SK-N-SH (cell line): Measurements from ENCODE around the gene F2R. TPM values are rescaled to one million over a fixed set of nuclear protein-coding genes. Genes with fewer than 3 reads are reported as not detected.

Experiments
- CTCF ChIA-PET: fragments of 300-600, 350-600 bp; formaldehyde crosslinking; extraction: SDS; loops from one replicate; lab custom pipeline; 2021; lab: Yijun Ruan, JAX
- POLR2A ChIA-PET: fragments of 350-600 bp; sonication (Branson Sonifier 250); formaldehyde crosslinking; extraction: SDS; loops from one replicate; lab custom pipeline; 2020; ENCODE audit warnings: antibody characterized with exemption, inconsistent platforms; lab: Yijun Ruan, JAX
- DNase-seq: peaks from one replicate; pipeline ENCODE4 v3.0.0; 2012
- H2AFZ ChIP-seq: fragments of 200-600 bp; sonication (generic); 2 replicates; pipeline ENCODE4 v1.8.1; 2016; ENCODE audit warnings: antibody characterized with exemption, mild to moderate bottlenecking, low read depth
- H3F3A ChIP-seq: fragments of 200-600 bp; sonication (generic); replicated peaks from 2 replicates; pipeline ENCODE3; 2016; ENCODE audit warnings: antibody characterized with exemption, mild to moderate bottlenecking; ENCODE audit not compliant: insufficient read depth
- H3K27ac ChIP-seq, 2 experiments: fragments of 200-500 bp in 1 of 2; fragments of 200-600 bp in 1 of 2; sonication (Bioruptor generic) in 1 of 2; sonication (generic), shearing (Covaris generic) in 1 of 2; 2 replicates each; pipeline versions ENCODE4 v1.5.1 to v1.6.1; 2014 to 2016; ENCODE audit warnings: low read depth in 2 of 2, inconsistent platforms in 1 of 2, low read length in 1 of 2, mild to moderate bottlenecking in 1 of 2, mixed read lengths in 1 of 2
- H3K27me3 ChIP-seq: fragments of 200-600 bp; sonication (generic), shearing (Covaris generic); 2 replicates; pipeline ENCODE4 v1.6.1; 2016; ENCODE audit warnings: mixed run types; ENCODE audit not compliant: insufficient read depth
- H3K36me3 ChIP-seq, 2 experiments: fragments of 200-500 bp in 1 of 2; fragments of 200-600 bp in 1 of 2; sonication (Bioruptor generic) in 1 of 2; sonication (generic) in 1 of 2; replicated peaks in 1 of 2; 2 replicates each; pipeline versions ENCODE3 to v1.5.1; 2014 to 2016; ENCODE audit warnings: low read length in 1 of 2, mild to moderate bottlenecking in 1 of 2; ENCODE audit not compliant: insufficient read depth in 2 of 2, control insufficient read depth in 1 of 2
- H3K4me1 ChIP-seq, 2 experiments: fragments of 200-500 bp in 1 of 2; fragments of 200-600 bp in 1 of 2; sonication (Bioruptor generic) in 1 of 2; sonication (generic), shearing (Covaris generic) in 1 of 2; 2 replicates each; pipeline versions ENCODE4 v1.5.1 to v1.6.1; 2014 to 2016; ENCODE audit warnings: low read depth in 1 of 2, low read length in 1 of 2, mixed run types in 1 of 2; ENCODE audit not compliant: insufficient read depth in 2 of 2, control insufficient read depth in 1 of 2
- H3K4me2 ChIP-seq: fragments of 200-600 bp; sonication (generic), shearing (Covaris generic); 2 replicates; pipeline ENCODE4 v1.6.1; 2017; ENCODE audit warnings: mixed run types
- H3K4me3 ChIP-seq, 2 experiments: fragments of 200-500 bp in 1 of 2; fragments of 200-600 bp in 1 of 2; sonication (Bioruptor generic) in 1 of 2; sonication (generic), shearing (Covaris generic) in 1 of 2; 2 replicates each; pipeline versions ENCODE4 v1.5.1 to v1.8.1; 2014 to 2016; ENCODE audit warnings: low read depth in 2 of 2, inconsistent platforms in 1 of 2, low read length in 1 of 2, mild to moderate bottlenecking in 1 of 2, mixed read lengths in 1 of 2, moderate library complexity in 1 of 2
- H3K79me2 ChIP-seq: fragments of 200-600 bp; sonication (generic); 2 replicates; pipeline ENCODE4 v1.8.1; 2017; ENCODE audit warnings: mild to moderate bottlenecking; ENCODE audit not compliant: insufficient read depth
- H3K9ac ChIP-seq: fragments of 200-600 bp; sonication (generic); 2 replicates; pipeline ENCODE4 v1.6.1; 2017; ENCODE audit warnings: mixed run types
- H3K9me2 ChIP-seq: fragments of 200-600 bp; sonication (generic); 2 replicates; pipeline ENCODE4 v1.6.1; 2017; ENCODE audit warnings: mixed run types
- H3K9me3 ChIP-seq: fragments of 200-600 bp; sonication (generic); 2 replicates; pipeline ENCODE4 v1.6.1; 2017; ENCODE audit warnings: mixed run types, mild to moderate bottlenecking, moderate library complexity
- H4K20me1 ChIP-seq: fragments of 200-600 bp; sonication (generic); 2 replicates; pipeline ENCODE4 v1.6.1; 2017; ENCODE audit warnings: mild to moderate bottlenecking, mixed run types; ENCODE audit not compliant: insufficient read depth
- ELF1 ChIP-seq: IDR thresholded peaks from 2 replicates; pipeline ENCODE4 v1.4.0; 2012
- EP300 ChIP-seq, 2 experiments: IDR thresholded peaks; 2 replicates each; pipeline versions ENCODE4 v1.4.0 to v1.6.1; 2012; ENCODE audit warnings: borderline replicate concordance in 1 of 2, low read depth in 1 of 2, low read length in 1 of 2
- FOSL2 ChIP-seq: IDR thresholded peaks from 2 replicates; pipeline ENCODE4 v1.4.0; 2012; ENCODE audit warnings: low read depth, mild to moderate bottlenecking, moderate library complexity, borderline replicate concordance
- FOXM1 ChIP-seq: IDR thresholded peaks from 2 replicates; pipeline ENCODE4 v1.4.0; 2012; ENCODE audit warnings: low read depth, mild to moderate bottlenecking
- GATA2 ChIP-seq: sonication (generic); formaldehyde crosslinking; IDR thresholded peaks from 2 replicates; pipeline ENCODE4 v1.5.0; 2020; ENCODE audit warnings: mild to moderate bottlenecking, missing genetic modification reagents
- JUND ChIP-seq: IDR thresholded peaks from 2 replicates; pipeline ENCODE4 v1.4.0; 2012
- MEF2A ChIP-seq: IDR thresholded peaks from 2 replicates; pipeline ENCODE4 v1.4.0; 2012; ENCODE audit warnings: low read depth, borderline replicate concordance
- NFIC ChIP-seq: IDR thresholded peaks from 2 replicates; pipeline ENCODE4 v1.4.0; 2012; ENCODE audit warnings: borderline replicate concordance
- NRF1 ChIP-seq: IDR thresholded peaks from 2 replicates; pipeline ENCODE4 v1.6.1; 2012; ENCODE audit warnings: low read depth, mild to moderate bottlenecking, low read length
- PBX3 ChIP-seq: IDR thresholded peaks from 2 replicates; pipeline ENCODE4; 2012
- POLR2AphosphoS5 ChIP-seq: IDR thresholded peaks from 2 replicates; pipeline ENCODE4 v1.6.1; 2012; ENCODE audit warnings: low read depth, low read length
- RXRA ChIP-seq: IDR thresholded peaks from 2 replicates; pipeline ENCODE4 v1.4.0; 2012; ENCODE audit warnings: low read depth, mild to moderate bottlenecking, borderline replicate concordance
- TCF12 ChIP-seq: IDR thresholded peaks from 2 replicates; pipeline ENCODE4 v1.4.0; 2012
- TEAD4 ChIP-seq: IDR thresholded peaks from 2 replicates; pipeline ENCODE4 v1.4.0; 2012; ENCODE audit warnings: mild to moderate bottlenecking, borderline replicate concordance; ENCODE audit not compliant: insufficient read depth
- USF1 ChIP-seq: IDR thresholded peaks from 2 replicates; pipeline ENCODE4 v1.4.0; 2012; ENCODE audit warnings: low read depth, borderline replicate concordance
- ZBTB33 ChIP-seq: IDR thresholded peaks from 2 replicates; pipeline ENCODE4 v1.4.0; 2012; ENCODE audit warnings: low read depth, borderline replicate concordance
- WGBS: methylation state at CpG from one replicate; pipeline ENCODE4 v1.1.6; 2017; ENCODE audit warnings: low lambda C conversion rate; 5-methylcytosine and 5-hydroxymethylcytosine counted together
- polyA plus RNA-seq, 3 experiments: library from polyadenylated mRNA; depleted of rRNA; stranded (reverse); fragments of >200 nt; gene quantifications; 2 replicates each; pipeline ENCODE4 v1.2.3, GENCODE V29; 2012
- TF ChIP-seq, protein P1 (sequence below): fragments of 150-350 bp; IDR thresholded peaks from 2 replicates; pipeline ENCODE4 v1.6.1; 2017; ENCODE audit warnings: antibody characterized with exemption, low read length, low read depth, borderline replicate concordance
- TF ChIP-seq, protein P2 (sequence below): fragments of 150-350 bp; IDR thresholded peaks from 2 replicates; pipeline ENCODE4 v1.6.1; 2016; ENCODE audit warnings: mild to moderate bottlenecking, low read depth, low read length

The F2R gene
- polyA plus RNA-seq, 1 of the 3 experiments (the other 2 are of a cell fraction), result 212 TPM

DNA sequence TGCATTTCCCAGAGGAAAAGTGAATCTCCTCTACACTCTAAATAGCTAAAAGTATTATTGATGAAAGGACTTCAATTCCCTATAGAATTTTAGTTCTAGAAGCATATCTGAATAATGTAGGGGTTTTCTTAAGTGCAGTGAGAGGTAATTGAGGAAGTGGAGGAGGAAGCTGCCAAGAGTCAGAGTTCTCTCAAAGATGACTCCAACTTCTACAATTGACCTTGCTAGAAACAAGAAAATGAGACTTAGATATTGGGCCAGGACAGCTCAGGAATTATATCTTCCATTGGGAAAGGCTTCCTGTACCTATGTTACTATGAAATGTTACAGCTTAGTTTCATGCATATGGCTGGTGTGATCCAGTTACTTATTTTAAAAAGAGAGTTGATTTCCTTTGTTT is 10.4 kb upstream of the F2R start:
- Histone ChIP-seq H3K4me1 (peaks cover 4 to 35% of the 10 kb centered on the region in 2 experiments; a peak in 3 of 4 replicates), H3K9me2 (no peaks in the 10 kb centered on the region), H3K4me3 (no peak overlapping the region), H3K9me3 (no peaks in the 10 kb centered on the region), H3K9ac (no peak overlapping the region), H3K27me3 (no peaks in the 10 kb centered on the region), H3K27ac (no peak overlapping the region), H3K36me3 (no peaks in the 10 kb centered on the region), H3K79me2 (no peaks in the 10 kb centered on the region), H3F3A (peaks cover 13% of the 10 kb centered on the region), H4K20me1 (no peaks in the 10 kb centered on the region), H3K4me2 (no peak overlapping the region), H2AFZ (no peak overlapping the region)
- no peak for DNase-seq
- ChIA-PET CTCF (interaction anchor here (0.6 to 2.5 kb wide), 4 partner anchors 9 to 69 kb away, joined by 3 to 18 read pairs (median 5); partner anchors contain the start of gene F2R), POLR2A (no interaction called here)
- TF ChIP-seq GATA2 (no peak), ELF1 (no peak), NRF1 (no peak), POLR2AphosphoS5 (no peak), USF1 (no peak)
- TF ChIP-seq, protein P1, sequence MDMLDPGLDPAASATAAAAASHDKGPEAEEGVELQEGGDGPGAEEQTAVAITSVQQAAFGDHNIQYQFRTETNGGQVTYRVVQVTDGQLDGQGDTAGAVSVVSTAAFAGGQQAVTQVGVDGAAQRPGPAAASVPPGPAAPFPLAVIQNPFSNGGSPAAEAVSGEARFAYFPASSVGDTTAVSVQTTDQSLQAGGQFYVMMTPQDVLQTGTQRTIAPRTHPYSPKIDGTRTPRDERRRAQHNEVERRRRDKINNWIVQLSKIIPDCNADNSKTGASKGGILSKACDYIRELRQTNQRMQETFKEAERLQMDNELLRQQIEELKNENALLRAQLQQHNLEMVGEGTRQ, result no peak

- Histone ChIP-seq H3K27ac (peak overlapping the region; percentile 68 to 77; a peak in 3 of 4 replicates), H3K4me1 (peaks cover 0 to 43% of the 10 kb centered on the region in 2 experiments; a peak in 3 of 4 replicates), H2AFZ (0 out of 2 replicates have a peak overlapping the region, but pooled peaks have one; percentile 14), H3F3A (peaks cover 19% of the 10 kb centered on the region), H3K79me2 (no peaks in the 10 kb centered on the region), H3K9me3 (no peaks in the 10 kb centered on the region), H3K4me3 (no peak overlapping the region), H3K9me2 (no peaks in the 10 kb centered on the region), H4K20me1 (no peaks in the 10 kb centered on the region), H3K36me3 (no peaks in the 10 kb centered on the region), H3K27me3 (no peaks in the 10 kb centered on the region), H3K9ac (no peak overlapping the region; the same call in 1 of the 2 replicates), H3K4me2 (peak overlapping the region; percentile 32)
- TF ChIP-seq NFIC (no peak; the same call in 1 of the 2 replicates), EP300 (IDR thresholded peaks at IDR 0.05; ENCODE audit: borderline replicate concordance in 1 of 2, low read depth in 1 of 2, low read length in 1 of 2) (peak; percentile 50 to 88; a peak in 2 of 4 replicates), USF1 (no peak), ZBTB33 (peak; percentile 24; the same call in 1 of the 2 replicates), JUND (peak; percentile 81), FOSL2 (peak; percentile 64; the same call in 1 of the 2 replicates), FOXM1 (peak; percentile 55; the same call in 1 of the 2 replicates), MEF2A (0 out of 2 replicates have a peak, but pooled peaks have one; percentile 15), POLR2AphosphoS5 (peak; percentile 58; the same call in 1 of the 2 replicates), RXRA (peak; percentile 39; the same call in 1 of the 2 replicates), TEAD4 (peak; percentile 90), TCF12 (peak; percentile 86), PBX3 (peak; percentile 88)
- TF ChIP-seq, protein P2, sequence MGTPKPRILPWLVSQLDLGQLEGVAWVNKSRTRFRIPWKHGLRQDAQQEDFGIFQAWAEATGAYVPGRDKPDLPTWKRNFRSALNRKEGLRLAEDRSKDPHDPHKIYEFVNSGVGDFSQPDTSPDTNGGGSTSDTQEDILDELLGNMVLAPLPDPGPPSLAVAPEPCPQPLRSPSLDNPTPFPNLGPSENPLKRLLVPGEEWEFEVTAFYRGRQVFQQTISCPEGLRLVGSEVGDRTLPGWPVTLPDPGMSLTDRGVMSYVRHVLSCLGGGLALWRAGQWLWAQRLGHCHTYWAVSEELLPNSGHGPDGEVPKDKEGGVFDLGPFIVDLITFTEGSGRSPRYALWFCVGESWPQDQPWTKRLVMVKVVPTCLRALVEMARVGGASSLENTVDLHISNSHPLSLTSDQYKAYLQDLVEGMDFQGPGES, result no peak
- DNase-seq, result no peak
- 20% methylated on average over 2 of the region's 2 CpGs for WGBS
- ChIA-PET CTCF (no interaction called here), POLR2A (no interaction called here)
Measured at GRCh38 chr5:76709762-76710161, 6.2 kb upstream of the F2R start.
